ENCODE data around the gene FANCC.
"Not testable (repeated sequence)": the region's sequence is repeated elsewhere in the genome, so short reads cannot be mapped to it uniquely, and the experiment has no call there.

The FANCC gene

DNA sequence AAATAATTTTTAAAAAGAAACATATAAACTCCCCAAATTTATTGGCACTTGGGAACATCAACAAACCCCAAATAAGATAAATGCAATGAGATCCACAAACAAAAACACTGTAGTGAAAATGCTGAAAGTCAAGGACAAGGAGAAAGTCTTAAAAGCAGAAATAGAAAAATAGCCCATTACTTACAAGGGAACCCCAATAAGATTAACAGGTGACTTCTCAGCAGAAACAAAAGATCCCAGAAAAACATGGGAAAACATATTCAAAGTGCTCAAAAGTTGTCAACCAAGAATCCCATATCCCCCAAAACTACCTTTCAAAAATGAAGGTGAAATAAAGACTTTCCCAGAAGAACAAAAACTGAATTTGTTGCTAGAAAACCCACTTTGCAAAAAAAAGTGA lies 40.0 kb downstream of the FANCC start:
- DNase-seq: no peak

DNA sequence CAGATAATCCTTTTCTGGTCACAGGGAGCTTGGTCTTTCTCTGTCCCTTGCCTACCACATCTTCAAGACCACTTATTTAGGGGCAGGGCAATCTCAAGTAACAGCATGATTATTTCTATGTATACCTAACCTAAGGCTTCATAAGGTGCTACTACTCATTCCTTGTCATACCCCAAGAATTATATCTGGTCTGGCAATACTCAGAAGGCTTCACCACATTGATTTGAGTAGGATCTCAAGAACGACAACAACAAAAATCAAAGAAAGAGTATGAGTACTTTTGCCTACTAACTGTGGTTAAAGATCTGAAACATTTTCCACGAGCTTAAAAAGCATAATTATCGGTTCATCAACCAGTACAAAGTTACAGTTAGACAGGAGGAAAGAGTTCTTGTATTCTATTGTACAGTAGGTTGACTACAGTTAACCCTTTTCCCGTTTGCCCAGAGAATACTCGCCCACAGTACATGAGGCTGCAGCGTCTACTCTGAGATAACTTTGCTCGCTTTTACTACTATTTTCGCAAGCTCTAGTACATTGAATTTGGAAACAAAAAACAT lies 41.0 kb downstream of the FANCC start:
- DNase-seq: no peak

DNA sequence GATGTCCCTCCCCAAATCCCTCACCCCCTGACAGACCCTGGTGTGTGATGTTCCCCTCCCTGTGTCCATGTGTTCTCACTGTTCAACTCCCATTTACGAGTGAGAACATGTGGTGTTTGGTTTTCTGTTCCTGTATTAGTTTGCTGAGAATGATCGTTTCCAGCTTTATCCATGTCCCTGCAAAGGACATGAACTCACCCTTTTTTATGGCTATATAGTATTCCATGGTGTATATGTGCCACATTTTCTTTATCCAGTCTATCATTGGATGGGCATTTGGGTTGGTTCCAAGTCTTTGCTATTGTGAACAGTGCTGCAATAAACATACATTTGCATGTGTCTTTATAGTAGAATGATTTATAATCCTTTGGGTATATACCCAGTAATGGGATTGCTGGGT lies 43.3 kb downstream of the FANCC start:
- DNase-seq: not testable (repeated sequence)

DNA sequence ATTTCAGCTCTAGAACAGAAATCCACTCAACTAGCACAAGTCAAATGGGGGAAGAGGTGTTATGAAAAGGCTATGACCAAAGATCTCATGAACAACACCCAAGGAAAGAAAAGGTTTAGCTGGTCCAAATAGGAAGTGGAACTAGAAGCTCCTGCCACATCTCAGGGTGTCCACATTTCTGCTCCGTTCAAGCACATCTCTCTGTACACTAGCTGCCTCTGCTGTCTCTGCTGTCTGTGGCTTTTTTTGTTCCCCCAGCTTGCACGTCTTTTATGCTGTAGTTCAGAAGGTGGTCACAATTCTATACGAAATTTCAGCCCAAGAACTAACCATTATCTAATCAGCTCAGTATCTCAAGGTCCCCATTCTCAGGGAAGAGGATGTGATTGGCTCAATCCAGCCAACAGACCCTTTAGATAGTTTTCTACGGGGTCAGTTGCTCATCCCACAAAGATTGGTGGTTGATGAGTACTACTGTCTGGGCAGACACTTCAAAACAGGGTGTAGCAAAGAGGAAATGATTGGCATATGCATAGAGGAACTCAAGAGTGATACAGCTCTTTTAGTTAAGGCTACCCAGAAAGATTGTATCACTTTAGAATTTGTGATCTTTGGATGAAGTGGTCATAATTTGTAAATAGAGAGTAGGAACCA lies 44.0 kb downstream of the FANCC start:
- DNase-seq: no peak

DNA sequence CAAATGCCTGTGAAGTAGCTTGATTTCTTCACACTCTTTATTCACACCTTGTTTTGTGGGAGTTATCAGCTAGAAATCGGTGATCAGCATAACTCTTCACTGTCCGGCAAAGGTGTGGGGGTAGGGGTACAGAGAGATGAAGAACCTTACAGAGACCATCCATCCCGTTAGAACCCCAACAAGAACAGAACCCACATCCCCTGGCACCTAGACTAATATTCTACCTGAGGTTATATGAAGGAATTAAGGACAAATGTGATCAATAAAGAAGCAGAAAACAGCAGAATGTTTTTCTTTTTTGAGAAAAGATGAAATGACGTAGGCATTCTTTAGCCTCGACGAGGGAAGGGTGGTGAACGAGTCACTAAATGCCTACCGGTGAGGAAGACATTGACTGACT lies 44.7 kb downstream of the FANCC start:
- DNase-seq: no peak

DNA sequence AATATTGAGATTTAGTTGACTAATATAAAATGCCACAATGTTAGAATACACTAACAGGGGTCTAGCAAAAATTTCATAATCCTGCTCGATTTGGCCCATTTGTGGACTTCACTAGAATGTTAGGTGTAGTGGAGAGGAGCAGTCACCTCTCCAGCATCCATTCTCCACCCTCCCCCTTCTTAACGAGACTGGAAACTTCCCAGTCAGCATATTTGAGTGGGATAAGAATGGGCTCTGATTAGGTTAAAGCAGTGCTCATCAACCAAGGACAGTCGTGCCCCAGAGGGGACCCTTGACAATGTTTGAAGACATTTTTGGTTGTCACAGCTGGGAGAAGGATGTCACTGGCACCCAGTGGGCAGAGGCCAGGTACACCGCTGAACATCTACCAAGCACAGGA lies 46.7 kb downstream of the FANCC start:
- DNase-seq: no peak

DNA sequence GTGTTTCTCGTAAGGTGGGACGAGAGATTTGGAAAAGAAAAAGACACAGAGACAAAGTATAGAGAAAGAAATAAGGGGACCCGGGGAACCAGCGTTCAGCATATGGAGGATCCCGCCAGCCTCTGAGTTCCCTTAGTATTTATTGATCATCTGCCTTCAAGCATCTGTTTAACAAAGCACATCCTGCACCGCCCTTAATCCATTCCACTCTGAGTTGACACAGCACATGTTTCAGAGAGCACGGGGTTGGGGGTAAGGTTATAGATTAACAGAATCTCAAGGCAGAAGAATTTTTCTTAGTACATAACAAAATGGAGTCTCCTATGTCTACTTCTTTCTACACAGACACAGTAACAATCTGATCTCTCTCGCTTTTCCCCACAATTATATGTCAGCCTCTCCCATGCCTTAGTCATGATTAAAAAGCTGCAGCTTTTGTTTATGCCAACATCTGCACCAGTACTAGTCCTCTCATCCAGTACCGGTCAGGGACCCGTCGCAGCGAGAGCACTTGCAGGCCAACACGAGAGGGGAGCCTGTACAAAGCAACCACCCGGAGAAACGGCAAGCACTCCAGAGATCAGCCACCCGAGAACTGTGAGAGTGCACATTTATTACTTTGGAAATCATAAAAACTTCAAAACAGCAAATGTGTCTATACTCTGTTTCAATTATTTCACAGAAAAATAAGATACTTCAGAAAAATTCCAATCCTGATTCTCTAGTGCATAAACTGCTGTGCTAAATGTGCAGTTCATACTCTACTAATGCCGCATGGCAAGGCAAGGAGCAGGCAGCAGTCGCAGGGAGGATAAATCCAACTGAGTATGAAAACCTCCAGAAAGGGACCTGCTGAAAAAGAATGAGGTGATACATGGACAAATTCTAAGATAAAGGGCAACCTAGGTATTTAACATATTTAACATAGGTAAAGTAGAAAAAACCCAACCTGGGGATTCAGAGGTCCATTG lies 47.4 kb downstream of the FANCC start:
- not testable (repeated sequence) for DNase-seq

DNA sequence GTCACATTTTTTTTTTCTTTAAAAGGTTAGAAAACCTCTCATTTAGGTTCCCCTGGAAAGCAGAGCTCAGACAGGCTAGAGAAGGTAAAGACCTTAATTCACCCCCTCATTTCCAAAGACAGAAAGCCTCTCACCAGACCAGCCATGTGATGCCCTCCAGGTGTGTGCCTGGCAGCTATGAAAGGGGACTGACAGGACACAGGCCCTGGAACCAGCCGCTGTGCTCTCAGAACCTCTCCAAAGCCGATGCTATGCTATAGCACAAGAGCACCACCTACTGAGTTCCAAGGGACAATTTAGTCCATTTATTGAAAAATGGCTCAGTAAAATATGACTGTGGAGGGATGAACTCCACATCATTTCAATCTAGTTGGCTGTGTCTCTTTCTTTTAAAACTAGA lies 48.8 kb downstream of the FANCC start:
- DNase-seq: no peak

DNA sequence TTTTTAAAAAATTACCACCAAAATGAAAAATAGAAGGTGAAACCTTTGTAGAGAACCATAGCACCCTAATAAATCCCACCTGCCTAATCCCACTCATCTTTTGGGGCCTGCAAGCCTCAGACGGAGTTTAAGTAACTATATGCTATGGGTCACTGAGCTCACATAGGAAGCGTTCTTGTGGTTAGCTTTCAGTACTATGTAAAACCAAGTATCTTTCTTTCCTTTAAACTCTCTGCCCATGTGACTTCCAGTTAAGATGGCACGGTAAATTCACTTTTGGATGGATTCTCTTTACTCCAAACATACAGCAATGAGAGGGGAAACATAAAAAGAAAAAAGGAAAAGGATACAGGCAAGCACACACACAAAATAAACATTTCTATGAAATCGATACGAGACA lies 50.9 kb downstream of the FANCC start:
- no peak for DNase-seq

DNA sequence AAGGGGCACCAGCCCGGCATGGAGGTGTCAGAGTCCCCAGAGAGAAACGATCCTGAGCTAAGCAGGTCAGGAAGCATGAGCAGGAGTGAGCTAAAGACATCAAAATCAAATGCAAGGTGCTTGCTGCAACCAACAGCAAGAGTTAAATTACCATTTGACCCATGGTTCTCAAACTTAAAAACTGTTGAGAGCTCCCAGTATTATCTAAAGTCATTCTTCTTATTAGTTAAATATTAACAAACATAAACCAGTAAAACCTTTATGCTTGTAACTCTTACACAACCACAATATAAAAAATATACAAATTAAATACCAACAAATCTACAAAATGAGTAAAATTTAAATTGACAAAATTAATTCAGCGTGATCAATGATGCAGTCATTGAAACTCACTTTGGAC lies 51.5 kb downstream of the FANCC start:
- DNase-seq: no peak

DNA sequence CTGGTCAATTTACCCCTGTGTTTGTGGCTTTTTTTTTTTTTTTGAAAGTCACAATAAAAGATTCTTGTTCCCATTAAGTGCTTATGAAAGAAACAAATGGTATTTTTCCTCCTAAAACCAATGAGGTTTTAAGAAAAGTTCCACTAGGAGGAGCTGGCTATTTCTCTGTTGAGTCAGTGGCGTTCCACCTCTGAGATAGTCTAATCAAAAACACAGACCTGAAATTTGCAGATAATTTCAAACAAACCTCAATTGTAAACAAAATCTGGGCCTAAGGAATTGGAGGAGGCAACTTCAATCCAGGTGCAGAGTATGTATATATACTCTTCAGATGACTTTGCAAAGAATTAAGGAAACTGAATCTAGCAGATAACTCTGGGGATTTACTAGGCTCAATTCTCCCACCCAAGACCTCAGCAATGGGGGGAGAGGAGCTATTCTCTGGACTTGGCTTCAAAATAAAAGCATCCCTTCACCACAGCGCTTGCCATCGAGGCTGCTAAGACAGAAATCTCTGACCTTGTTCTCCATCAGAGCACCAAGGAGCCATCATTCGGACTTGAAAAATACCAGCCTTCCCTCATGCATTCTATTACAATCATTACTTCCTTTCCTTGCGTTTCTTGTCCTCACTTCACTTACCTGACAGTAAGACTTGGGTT lies 52.4 kb downstream of the FANCC start:
- no peak for DNase-seq

DNA sequence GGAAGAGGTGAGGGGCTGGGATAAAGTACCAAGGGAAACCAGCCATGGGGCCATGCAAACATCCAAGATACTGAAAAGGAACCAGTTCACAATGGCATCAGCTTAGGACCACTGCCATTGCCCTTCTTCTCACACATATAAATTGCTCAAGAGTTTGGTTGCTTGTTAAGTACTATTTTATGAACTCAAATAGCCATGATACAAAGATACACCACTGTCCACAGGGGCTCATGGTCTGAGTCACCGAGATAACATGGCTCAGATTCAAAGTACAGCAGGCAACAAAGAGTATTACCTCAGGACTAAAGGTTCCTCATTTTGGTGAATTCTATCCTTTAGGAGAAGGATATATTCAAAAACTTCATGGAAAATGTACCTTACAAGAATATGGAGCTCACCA lies 55.6 kb downstream of the FANCC start:
- DNase-seq: no peak

DNA sequence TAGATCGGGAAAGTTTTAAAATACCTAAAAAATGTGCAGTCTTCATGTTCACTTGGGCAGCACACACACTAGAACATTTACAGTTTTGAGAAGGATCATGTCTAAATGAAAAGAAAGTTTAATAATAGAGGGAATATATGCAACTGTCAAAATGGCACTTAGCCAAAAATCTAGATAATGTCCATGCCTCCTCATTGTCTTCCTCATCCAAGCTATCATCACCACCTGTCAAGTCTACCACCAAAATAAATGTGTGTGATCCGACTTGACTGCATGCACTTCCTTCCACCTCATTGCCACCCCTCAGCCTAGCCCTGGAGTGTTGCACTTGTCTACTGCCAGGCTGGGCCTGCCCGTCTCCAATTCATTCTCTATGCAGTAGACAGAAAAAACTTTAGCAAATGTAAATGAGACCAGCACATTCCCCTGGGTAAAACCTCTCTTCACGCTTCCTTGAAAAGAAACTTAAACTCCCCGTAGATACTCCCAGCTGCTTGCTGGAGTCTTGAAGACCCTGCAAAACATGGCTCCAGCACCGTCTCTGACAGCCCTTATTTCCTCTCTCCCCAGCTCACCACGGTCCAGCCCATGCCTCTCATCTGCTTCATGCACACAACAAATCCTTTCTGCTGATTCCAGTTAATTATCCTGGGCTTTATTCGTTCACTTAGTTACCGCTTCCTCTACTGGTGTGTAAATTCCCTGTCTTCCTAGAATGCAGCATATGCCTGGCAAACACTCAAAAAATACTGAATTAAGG lies 66.9 kb downstream of the FANCC start:
- DNase-seq: no peak

DNA sequence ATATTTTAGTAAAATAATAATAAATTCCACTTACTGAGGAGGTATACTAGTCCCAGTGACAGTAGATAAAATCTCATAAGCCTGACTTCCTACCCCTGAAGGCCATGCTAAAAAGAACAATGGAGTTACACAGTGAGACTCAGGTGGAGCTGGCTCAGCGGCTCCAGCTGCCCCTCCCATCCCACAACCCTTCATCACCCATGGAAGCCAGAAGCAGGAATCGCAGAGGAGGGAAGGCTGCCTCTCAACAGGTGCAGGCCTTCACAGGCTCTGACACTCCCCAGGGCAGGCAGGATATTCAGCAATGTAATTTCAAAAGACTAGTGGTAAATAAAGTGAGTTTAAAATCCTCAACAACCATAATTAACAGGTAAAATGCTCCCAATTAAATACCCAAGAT lies 67.5 kb downstream of the FANCC start:
- DNase-seq: no peak

DNA sequence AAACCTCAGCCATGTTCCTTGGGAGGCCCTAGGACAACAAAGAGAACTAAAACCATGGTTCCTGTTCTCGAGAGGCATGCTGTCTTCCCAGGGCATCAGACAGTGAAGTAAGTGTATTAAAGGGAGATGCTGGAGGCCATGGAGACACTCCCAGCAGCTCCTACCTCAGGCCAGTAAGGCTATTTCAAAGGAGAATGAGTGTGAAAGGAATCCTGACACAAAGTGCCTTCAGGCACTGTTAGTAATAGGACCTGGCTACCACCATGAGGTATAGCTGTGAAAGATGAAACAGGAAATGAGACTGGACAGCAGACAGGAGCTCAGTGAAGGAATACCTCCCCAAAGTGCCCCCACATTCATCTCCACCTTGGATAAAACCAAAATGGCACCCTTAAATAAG lies 71.0 kb downstream of the FANCC start:
- DNase-seq: no peak

DNA sequence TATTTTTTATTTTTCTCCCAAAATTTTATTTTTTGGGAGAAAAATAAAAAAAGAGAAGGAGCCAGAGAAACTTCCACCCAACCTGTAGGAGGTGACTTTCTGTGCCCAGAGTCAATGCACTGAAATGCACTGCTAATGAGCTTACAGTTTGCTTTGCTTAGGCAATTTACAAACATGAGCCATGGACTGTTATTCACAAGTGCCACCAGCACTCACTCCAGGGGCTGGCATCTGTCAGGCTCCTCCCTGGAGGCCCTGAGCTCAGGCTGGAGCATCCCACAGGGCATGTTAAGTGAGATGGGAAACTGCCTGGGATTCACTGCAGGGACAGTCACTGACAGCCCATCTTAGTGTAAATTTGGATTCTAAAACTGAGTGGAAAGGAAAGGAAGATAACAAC lies 74.9 kb downstream of the FANCC start:
- no peak for DNase-seq

DNA sequence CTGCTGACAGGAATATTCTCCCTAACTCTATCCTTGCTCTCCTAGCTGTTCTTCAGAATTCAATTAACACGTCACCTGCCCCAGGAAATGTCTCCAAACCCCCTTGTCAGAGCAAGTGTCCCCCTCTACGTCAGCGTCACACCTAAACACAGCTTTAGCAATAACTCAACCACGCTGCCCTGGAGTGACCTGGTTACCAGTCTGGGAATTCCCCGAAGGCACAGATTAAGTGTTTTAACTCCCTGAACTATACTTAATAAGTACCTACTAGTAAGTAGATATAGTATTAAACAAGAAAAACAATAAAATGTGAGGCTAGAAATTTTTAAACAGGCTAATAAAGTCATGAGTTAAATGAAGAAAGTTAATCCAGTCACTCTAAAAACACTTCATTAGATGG lies 78.4 kb downstream of the FANCC start:
- no peak for DNase-seq

DNA sequence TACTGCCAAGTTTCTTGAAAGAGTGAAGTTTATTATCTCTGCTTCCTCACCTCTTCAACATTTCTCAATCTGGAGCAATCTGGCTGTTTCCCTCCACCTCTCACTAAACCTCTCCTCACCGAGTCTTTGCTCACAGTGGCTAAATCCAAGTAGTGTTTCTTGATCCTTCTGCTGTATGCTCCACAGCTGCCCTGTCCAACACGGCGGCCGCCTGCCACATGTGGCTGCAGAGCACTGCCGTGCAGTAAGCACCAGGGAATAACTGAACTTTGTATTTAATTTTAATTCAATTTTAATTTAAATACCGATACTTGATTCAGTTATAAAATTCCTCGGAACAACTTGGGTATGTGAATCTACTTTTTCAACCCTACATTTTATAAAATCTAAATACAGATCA lies 80.2 kb downstream of the FANCC start:
- DNase-seq: no peak

DNA sequence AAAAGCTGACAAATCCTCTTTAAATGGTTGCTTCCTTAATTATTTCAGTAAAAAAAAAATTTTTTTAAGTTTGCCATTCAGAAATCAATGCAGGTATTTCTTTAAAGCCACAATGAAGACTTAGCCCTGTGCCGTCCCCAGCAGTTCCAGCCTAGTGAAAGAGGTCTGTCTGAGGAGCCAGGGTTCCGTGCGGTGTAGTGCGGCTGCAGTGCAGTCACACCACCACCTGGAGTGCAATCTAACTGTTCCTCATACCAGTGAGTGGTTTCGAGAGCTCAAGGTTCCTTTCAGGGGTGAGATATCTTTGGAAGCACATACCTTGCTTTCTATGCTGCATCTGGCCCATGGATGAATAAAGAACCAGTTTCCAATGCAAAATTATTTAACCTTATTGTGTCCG lies 87.5 kb downstream of the FANCC start:
- no peak for DNase-seq

DNA sequence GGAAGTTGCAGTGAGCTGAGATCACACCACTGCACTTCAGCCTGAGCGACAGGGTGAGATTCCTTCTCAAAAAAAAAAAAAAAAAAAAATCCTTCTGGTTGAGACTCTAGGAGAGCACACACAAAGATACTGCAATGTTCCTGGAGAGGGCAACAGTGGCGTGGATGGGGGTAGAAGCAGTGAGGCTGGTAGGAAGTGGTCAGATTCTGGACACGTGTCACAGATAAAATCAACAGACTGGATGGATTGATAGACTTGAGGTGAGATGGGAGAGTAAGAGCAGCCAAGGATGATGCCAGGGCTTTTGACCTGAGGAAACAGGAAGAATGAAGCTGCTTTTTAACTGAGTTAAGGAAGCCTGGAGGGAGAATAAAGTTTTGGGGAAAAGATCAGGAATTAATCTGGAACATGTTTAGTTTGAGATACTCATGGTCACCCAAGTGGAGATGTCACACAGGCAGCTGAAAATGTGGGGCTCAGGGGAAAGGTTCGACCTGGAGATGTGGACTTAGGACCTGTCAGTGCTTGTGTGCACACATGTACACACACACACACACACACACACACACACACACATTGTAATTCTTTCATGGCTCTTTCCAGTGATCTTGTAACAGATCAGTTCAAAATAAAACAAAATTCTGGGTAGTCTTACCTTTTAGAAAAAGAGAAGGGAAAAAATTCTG lies 88.1 kb downstream of the FANCC start:
- DNase-seq: no peak

DNA sequence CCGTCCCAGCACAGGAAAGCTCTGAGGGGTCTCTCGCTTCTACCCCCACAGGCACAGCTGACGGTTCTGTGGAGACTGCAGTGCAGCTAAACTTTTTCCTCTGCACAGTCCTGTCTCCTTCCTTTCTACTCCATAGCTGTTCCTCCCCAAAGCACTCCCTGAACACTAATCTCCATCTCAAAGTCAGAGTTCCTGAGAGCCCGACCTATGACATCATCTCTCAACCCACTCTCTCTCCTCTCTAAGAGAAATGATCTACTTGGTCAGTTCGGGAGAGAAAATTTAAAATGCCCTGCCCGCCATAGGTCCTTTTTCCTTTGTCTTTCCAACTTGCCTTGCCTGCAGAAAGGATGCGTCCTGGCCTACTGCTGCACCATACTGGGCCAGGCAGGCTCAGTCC lies 90.6 kb downstream of the FANCC start:
- DNase-seq: no peak

DNA sequence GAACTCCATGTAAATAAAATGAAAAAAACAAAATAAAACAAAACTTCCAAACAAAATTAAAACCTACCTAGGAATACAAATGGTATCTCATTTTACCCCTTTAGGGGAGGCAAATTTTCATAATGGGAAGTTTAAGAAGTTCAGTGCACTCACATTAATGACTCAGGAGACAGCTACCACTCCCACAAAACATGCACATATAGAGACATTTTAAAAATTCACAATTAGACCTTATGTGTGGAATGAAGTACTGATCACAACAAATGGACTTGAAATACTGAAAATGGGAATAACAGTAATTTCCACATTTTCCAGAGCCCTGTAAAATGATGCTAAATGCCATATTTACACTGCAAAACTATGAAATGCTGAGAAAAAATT lies 91.8 kb downstream of the FANCC start:
- DNase-seq: no peak

All from bone marrow (tissue), 2 donors.